Nephron (organoid): ENCODE results near the gene ZNF415.
A peak's percentile ranks its signal among the peaks of the same experiment; 100 is the strongest.

Experiments used
- H3K27ac Mint-ChIP-seq, 3 experiments: 2 replicates each; pipeline ENCODE4 v1.8.0; 2020; ENCODE audit warnings: mixed read lengths in 3 of 3, mild to moderate bottlenecking in 2 of 3, moderate library complexity in 1 of 3
- H3K27me3 Mint-ChIP-seq: 2 replicates; pipeline ENCODE4 v1.8.0; 2021; ENCODE audit warnings: low read depth, mild to moderate bottlenecking, moderate library complexity, mixed read lengths
- H3K36me3 Mint-ChIP-seq: 2 replicates; pipeline ENCODE4 v1.8.0; 2020; ENCODE audit warnings: low read depth, mixed read lengths
- H3K4me1 Mint-ChIP-seq: 2 replicates; pipeline ENCODE4 v1.8.0; 2020; ENCODE audit warnings: mixed read lengths
- H3K4me3 Mint-ChIP-seq, 3 experiments: 2 replicates each; pipeline ENCODE4 v1.8.0; 2020; ENCODE audit warnings: mild to moderate bottlenecking in 3 of 3, mixed read lengths in 3 of 3, moderate library complexity in 2 of 3
- H3K9me3 Mint-ChIP-seq: 2 replicates; pipeline ENCODE4 v1.8.0; 2020; ENCODE audit warnings: mixed read lengths
- TF ChIP-seq, protein P1 (sequence below), 3 experiments: fragments of 200-600 bp; sonication (generic); IDR thresholded peaks; one replicate each; pipeline ENCODE4 v1.5.0; 2021; ENCODE audit warnings: antibody characterized with exemption in 3 of 3; ENCODE audit not compliant: unreplicated experiment in 3 of 3

The ZNF415 gene

DNA sequence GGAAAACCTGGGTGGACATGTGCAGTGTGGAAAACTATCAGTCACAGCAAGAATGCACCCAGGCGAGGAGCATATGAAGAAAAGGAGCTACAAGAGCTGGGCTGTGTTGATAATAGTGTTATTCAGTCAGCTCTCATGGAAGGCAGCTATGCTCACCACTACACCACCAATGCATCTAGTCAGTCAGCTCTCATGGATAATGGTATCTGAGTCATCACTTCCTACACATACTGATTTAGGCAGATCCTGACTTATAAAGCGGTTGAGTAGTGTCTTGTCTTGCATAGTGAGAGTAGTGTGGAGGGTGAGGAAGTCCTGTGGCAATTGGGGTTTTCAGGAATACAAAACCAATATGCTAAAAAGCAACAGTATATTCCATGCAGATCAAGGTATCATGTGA is 20.4 kb downstream of the ZNF415 start:
- H3K27me3 Mint-ChIP-seq = no peaks in the 10 kb centered on the region
- H3K27ac Mint-ChIP-seq = no peak overlapping the region
- no peaks in the 10 kb centered on the region for H3K4me1 Mint-ChIP-seq
- TF ChIP-seq, protein P1, sequence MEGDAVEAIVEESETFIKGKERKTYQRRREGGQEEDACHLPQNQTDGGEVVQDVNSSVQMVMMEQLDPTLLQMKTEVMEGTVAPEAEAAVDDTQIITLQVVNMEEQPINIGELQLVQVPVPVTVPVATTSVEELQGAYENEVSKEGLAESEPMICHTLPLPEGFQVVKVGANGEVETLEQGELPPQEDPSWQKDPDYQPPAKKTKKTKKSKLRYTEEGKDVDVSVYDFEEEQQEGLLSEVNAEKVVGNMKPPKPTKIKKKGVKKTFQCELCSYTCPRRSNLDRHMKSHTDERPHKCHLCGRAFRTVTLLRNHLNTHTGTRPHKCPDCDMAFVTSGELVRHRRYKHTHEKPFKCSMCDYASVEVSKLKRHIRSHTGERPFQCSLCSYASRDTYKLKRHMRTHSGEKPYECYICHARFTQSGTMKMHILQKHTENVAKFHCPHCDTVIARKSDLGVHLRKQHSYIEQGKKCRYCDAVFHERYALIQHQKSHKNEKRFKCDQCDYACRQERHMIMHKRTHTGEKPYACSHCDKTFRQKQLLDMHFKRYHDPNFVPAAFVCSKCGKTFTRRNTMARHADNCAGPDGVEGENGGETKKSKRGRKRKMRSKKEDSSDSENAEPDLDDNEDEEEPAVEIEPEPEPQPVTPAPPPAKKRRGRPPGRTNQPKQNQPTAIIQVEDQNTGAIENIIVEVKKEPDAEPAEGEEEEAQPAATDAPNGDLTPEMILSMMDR (IDR thresholded peaks at IDR 0.05; ENCODE audit: unreplicated experiment in 3 of 3) = no peak
- H3K9me3 Mint-ChIP-seq = peaks cover 19% of the 10 kb centered on the region
- H3K36me3 Mint-ChIP-seq = peaks cover 87% of the 10 kb centered on the region
- H3K4me3 Mint-ChIP-seq = no peak overlapping the region

DNA sequence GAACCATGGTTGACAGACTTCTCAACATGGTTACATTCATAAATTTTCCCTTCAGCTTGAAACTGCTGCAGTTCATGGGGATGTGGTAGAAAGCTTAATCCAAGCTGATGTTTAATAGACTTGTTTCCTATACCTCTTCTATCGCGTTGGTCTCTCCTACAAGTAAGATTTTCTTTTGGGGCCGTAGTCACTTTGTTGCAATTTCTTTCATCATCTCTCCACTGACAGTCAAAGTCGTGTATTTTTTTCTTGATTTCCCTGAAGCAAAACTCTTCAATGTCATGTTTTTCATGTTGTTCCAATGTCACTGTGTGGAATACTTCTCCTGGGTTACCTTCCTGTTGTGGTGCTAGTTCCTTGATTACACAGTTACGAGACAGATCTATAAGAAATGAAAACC is 23.2 kb downstream of the ZNF415 start:
- Mint-ChIP-seq H3K4me3 (no peak overlapping the region), H3K27ac (no peak overlapping the region), H3K9me3 (peaks cover 2% of the 10 kb centered on the region), H3K36me3 (peaks cover 64% of the 10 kb centered on the region), H3K4me1 (no peaks in the 10 kb centered on the region), H3K27me3 (no peaks in the 10 kb centered on the region)
- TF ChIP-seq, protein P1 (IDR thresholded peaks at IDR 0.05; ENCODE audit: unreplicated experiment in 3 of 3) = no peak

DNA sequence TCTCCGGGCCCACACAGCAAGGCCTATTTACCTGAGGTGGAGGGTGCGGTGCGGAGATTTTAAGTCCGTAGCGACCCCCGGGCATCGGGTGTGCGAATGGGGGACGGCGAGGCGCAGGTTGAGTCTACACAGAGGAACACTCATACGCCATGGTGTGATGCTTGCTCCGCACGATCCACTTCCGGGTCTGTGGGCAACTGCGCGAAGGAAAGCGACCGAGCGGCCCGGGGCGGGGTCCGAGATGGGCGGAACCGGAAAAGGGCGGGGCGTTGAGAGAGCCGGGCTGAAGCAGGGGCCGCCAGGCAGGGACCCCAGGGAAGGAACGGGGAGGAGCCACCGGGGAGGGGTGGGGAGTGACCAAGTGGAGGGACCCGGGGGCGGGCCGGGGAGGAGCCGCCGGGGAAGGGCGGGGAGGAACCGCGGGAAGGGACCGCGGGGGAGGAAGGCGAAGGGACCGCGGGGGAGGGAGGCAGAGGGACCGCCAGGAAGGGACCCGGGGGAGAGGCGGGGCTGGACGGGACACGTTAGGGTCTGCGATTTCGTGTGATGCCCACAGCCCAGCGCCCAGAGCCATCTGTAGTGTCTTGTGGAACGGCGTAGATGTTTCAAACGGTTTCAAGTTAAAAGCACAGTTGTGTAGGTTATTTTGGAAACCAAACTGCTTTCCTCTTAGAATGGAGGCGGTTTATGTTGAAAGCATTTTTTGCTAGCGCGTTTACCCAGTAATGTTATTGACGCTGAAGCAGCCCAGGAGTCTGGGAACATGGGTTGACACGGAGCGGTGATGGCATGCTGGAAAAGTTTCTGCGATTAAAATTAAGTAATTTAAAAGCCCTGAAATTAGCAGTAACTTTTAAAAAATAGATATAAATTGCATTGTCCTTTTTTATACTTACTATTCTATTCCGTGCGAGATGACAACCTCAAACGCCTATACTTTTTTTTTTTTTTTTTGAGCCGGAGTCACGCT is 29.2 kb downstream of the ZNF415 start, which contains the start of gene ZNF160:
Gene ZNF160, minus strand, starts transcription at position 189 of the 970 bp plus-strand sequence. CDS start 17,146 bp downstream, outside the sequence.
- TF ChIP-seq, protein P1 (IDR thresholded peaks at IDR 0.05; ENCODE audit: unreplicated experiment in 3 of 3) = no peak
- Mint-ChIP-seq H3K27me3 (no peaks in the 10 kb centered on the region), H3K9me3 (no peaks in the 10 kb centered on the region), H3K36me3 (peaks cover 41% of the 10 kb centered on the region), H3K27ac (peak within 1 kb of the TSS; percentile 56 to 97 (median 83)), H3K4me3 (peak within 1 kb of the TSS; percentile 88 to 90 (median 89)), H3K4me1 (peaks cover 29% of the 10 kb centered on the region)

DNA sequence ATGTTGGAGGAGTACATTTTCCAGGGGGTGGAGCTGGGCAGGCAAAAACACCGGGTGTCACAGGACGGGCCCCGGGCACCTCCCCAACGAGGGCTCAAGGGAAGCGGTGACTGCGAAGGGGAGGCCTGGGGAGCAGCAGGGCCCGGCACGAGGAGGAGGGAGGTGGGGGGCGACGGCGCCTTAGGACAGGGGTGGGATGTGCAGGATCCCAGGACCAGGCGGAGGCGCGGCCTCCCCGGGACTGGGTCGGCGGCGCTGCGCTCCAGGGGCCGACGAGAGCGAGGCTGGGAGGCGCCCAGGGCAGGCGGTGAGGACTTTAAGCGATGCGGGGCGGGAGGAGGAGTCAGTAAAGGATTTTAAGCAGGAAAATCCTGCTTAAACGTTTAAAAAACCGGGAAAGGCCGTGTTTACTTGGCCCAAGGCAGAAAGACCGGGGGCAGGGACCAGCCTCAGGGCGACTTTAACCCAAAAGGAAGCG is 29.9 kb downstream of the ZNF415 start:
- Mint-ChIP-seq H3K27me3 (no peaks in the 10 kb centered on the region), H3K4me3 (peak overlapping the region; percentile 88 to 90 (median 89)), H3K36me3 (peaks cover 41% of the 10 kb centered on the region), H3K27ac (peak overlapping the region; percentile 56 to 97 (median 83)), H3K9me3 (no peaks in the 10 kb centered on the region), H3K4me1 (peaks cover 31% of the 10 kb centered on the region)
- TF ChIP-seq, protein P1 (IDR thresholded peaks at IDR 0.05; ENCODE audit: unreplicated experiment in 3 of 3) = no peak

DNA sequence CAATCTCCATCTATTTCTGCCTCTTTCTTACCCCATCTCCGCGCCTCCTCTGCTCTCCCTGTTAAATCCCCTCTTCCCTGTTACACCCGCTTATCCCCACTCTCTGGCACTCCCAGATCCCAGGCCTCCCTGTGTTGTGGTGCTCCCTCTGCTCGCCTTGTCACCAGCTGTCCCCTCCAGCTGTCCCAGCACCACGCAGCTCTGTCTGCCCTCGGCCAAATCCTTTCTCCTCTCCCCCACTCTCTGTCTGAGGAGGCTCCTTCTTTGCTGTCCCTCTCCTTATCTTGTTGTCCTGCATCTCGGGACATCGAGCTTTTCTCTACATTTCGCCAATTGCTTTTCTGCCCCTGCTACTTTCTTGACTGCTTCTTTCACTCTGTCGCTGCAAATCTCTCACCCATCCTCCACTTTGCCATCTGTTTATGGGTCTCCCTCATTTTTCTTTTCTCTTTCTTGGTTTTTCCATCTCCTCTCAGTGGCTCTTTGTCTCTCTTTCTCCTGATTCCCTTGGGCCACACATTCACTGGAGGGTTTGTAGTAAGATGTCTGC is 30.4 kb downstream of the ZNF415 start:
- Mint-ChIP-seq H3K9me3 (no peaks in the 10 kb centered on the region), H3K4me1 (peaks cover 36% of the 10 kb centered on the region), H3K36me3 (peaks cover 42% of the 10 kb centered on the region), H3K27me3 (no peaks in the 10 kb centered on the region), H3K4me3 (peak overlapping the region; percentile 88 to 90 (median 89)), H3K27ac (peak overlapping the region; percentile 56 to 90 (median 83))
- TF ChIP-seq, protein P1 (IDR thresholded peaks at IDR 0.05; ENCODE audit: unreplicated experiment in 3 of 3) = no peak
